Measurements from ENCODE around the gene TMC1.

- TF ChIP-seq CTCF (IDR thresholded peaks at IDR 0.05) (no peak), POLR2A (IDR thresholded peaks at IDR 0.05) (no peak)
These were observed 222.4 kb downstream of the TMC1 start for GRCh38 chr9:72743836-72744235.
